Activated CD4-positive, alpha-beta T cell treated with anti-CD3 and anti-CD28 coated beads for 36 hours (primary cell): Measurements from ENCODE around the gene NDUFB5. TPM values are rescaled to one million over a fixed set of nuclear protein-coding genes. Genes with fewer than 3 reads are reported as not detected.

Experiments used
- ATAC-seq: fragments of 200-7000 bp; cut with Tn5 transposase; one replicate; pipeline ENCODE4 v1.10.0; 2021; ENCODE audit warnings: mild to moderate bottlenecking, moderate library complexity
- CTCF ChIA-PET: fragments of 350-600 bp; sonication (Branson Sonifier 250); formaldehyde crosslinking; loops from one replicate; lab custom pipeline; 2021; ENCODE audit warnings: antibody characterized with exemption; lab: Charles Lee
- POLR2A ChIA-PET: fragments of 350-600 bp; sonication (Branson Sonifier 250); formaldehyde crosslinking; loops from one replicate; lab custom pipeline; 2021; ENCODE audit warnings: antibody characterized with exemption, inconsistent platforms; lab: Charles Lee
- DNase-seq: peaks from one replicate; pipeline ENCODE4 v3.0.0-alpha.2; 2020
- H3K27ac Mint-ChIP-seq: one replicate; pipeline ENCODE4 v1.8.0; 2021; ENCODE audit warnings: mixed read lengths
- H3K27me3 Mint-ChIP-seq: one replicate; pipeline ENCODE4 v1.8.0; 2021; ENCODE audit warnings: mixed read lengths
- H3K36me3 Mint-ChIP-seq: one replicate; pipeline ENCODE4 v1.8.0; 2021; ENCODE audit warnings: low read depth, mixed read lengths
- H3K4me1 Mint-ChIP-seq: one replicate; pipeline ENCODE4 v1.8.0; 2021; ENCODE audit warnings: mixed read lengths
- H3K4me3 Mint-ChIP-seq: one replicate; pipeline ENCODE4 v1.8.0; 2021; ENCODE audit warnings: mild to moderate bottlenecking, moderate library complexity, mixed read lengths
- H3K9me3 Mint-ChIP-seq: one replicate; pipeline ENCODE4 v1.8.0; 2021; ENCODE audit warnings: low read depth, mixed read lengths
- intact Hi-C, 2 experiments: fragments of 100-400 bp; cut with DNase I in 1 of 2; cut with micrococcal nuclease in 1 of 2; formaldehyde crosslinking; loops; one replicate each; pipeline versions ENCODE4 v1.14.2 to v1.15.1; 2022 to 2024; cut with DNase I, micrococcal nuclease
- total RNA-seq, 2 experiments: library from RNA; stranded (reverse); gene quantifications; one replicate each; pipeline ENCODE4 v1.2.3, GENCODE V29; 2021

Gene NDUFB5
- total RNA-seq, 2 experiments from 2014 or later = 105 to 110 TPM

GRCh38 chr3:179676081-179676480 is 71.5 kb downstream of the NDUFB5 start:
- Mint-ChIP-seq H3K36me3 (peaks cover 7% of the 10 kb centered on the region), H3K9me3 (no peaks in the 10 kb centered on the region), H3K4me3 (no peak overlapping the region), H3K4me1 (peaks cover 9% of the 10 kb centered on the region), H3K27ac (no peak overlapping the region), H3K27me3 (no peaks in the 10 kb centered on the region)
- ChIA-PET CTCF (no interaction called here), POLR2A (no interaction called here)
- intact Hi-C loops = no loop called here
- no peak for DNase-seq
- no peak for ATAC-seq

Other genes starting within 250 kb of the NDUFB5 start
- under 1 TPM; 0.75 to 0.88 TPM for gene GNB4, start 153.3 kb upstream of the NDUFB5 start, total RNA-seq
- 100 to 1,000 TPM in 1 of 2 experiments, 10 to 100 TPM in 1; 85.3 to 113 TPM for gene ACTL6A, start 41.9 kb upstream of the NDUFB5 start, total RNA-seq
- 10 to 100 TPM; 49.8 to 56.4 TPM for gene MRPL47, start 156 bp upstream of the NDUFB5 start, total RNA-seq
- gene USP13, start 48.2 kb downstream of the NDUFB5 start, total RNA-seq = 10 to 100 TPM; 11.2 to 11.6 TPM